Measurements from ENCODE around the gene FOSB. TPM values are rescaled to one million over a fixed set of nuclear protein-coding genes. Genes with fewer than 3 reads are reported as not detected.

The FOSB gene
- total and polyA plus RNA-seq, 9 donors = 2.9 to 295 (median 44.3) TPM

- intact Hi-C loops (cut with DNase I) = no loop called here
- WGBS, 3 donors = 0 to 2% (median 1%) methylated on average over 11 of the region's 11 CpGs
- no peak for TF ChIP-seq EP300 (IDR thresholded peaks at IDR 0.05)
- TF ChIP-seq CTCF (IDR thresholded peaks at IDR 0.05) = peak in 1 of 3 donors; percentile 5
Measured at GRCh38 chr19:45467115-45467455, 711 bp upstream of the FOSB start.

GRCh38 chr19:45468159-45468651 lies 409 bp downstream of the FOSB start:
- no peak for TF ChIP-seq EP300 (IDR thresholded peaks at IDR 0.05)
- no peak for TF ChIP-seq CTCF (IDR thresholded peaks at IDR 0.05)
- TF ChIP-seq POLR2A (IDR thresholded peaks at IDR 0.05) = no peak
- 0 to 1% (median 1%) methylated on average over 31 of the region's 31 CpGs for WGBS, 3 donors
- H3K4me3 ChIP-seq = peak overlapping the region; percentile 53
- intact Hi-C loops (cut with DNase I) = no loop called here
- peak overlapping the region; percentile 90 to 95 for H3K27ac ChIP-seq
- peaks cover 12% of the 10 kb centered on the region for H3K4me1 ChIP-seq (ENCODE audit: insufficient read depth)
- no peaks in the 10 kb centered on the region for H3K27me3 ChIP-seq
- no peaks in the 10 kb centered on the region for H3K36me3 ChIP-seq
- no peaks in the 10 kb centered on the region for H3K9me3 ChIP-seq
- peak in 4 of 5 donors; percentile 35 to 68 (median 62) for DNase-seq

More at GRCh38 chr19:45467115-45467455, 711 bp upstream of the FOSB start:
- no peaks in the 10 kb centered on the region for H3K36me3 ChIP-seq
- peaks cover 12% of the 10 kb centered on the region for H3K4me1 ChIP-seq (ENCODE audit: insufficient read depth)
- H3K4me3 ChIP-seq = peak overlapping the region; percentile 53
- no peaks in the 10 kb centered on the region for H3K27me3 ChIP-seq
- no peak for DNase-seq
- peak overlapping the region; percentile 90 to 95 for H3K27ac ChIP-seq
- no peaks in the 10 kb centered on the region for H3K9me3 ChIP-seq

GRCh38 chr19:45468803-45469131 lies 971 bp downstream of the FOSB start:
- Histone ChIP-seq H3K4me3 (peak overlapping the region; percentile 53), H3K4me1 (ENCODE audit: insufficient read depth) (peaks cover 12% of the 10 kb centered on the region), H3K27me3 (no peaks in the 10 kb centered on the region), H3K9me3 (no peaks in the 10 kb centered on the region), H3K36me3 (no peaks in the 10 kb centered on the region), H3K27ac (peak overlapping the region; percentile 90 to 95)
- TF ChIP-seq CTCF (IDR thresholded peaks at IDR 0.05) = no peak
- TF ChIP-seq EP300 (IDR thresholded peaks at IDR 0.05) = no peak
- no peak for TF ChIP-seq POLR2A (IDR thresholded peaks at IDR 0.05)
- intact Hi-C loops (cut with DNase I) = no loop called here
- DNase-seq = no peak
- 0% methylated on average over 18 of the region's 19 CpGs for WGBS, 3 donors

GRCh38 chr19:45469132-45469944 lies 1.5 kb downstream of the FOSB start:
- H3K27ac ChIP-seq = peak overlapping the region; percentile 90 to 95
- peak; percentile 72 for TF ChIP-seq POLR2A (IDR thresholded peaks at IDR 0.05)
- peak in 1 of 3 donors; percentile 7 for TF ChIP-seq CTCF (IDR thresholded peaks at IDR 0.05)
- peak; percentile 92 for TF ChIP-seq EP300 (IDR thresholded peaks at IDR 0.05)
- H3K27me3 ChIP-seq = no peaks in the 10 kb centered on the region
- H3K4me1 ChIP-seq (ENCODE audit: insufficient read depth) = peaks cover 12% of the 10 kb centered on the region
- DNase-seq = peak; percentile 89 to 96 (median 93)
- intact Hi-C loops (cut with DNase I) = no loop called here
- no peaks in the 10 kb centered on the region for H3K9me3 ChIP-seq
- WGBS, 3 donors = 0 to 1% (median 1%) methylated on average over 62 to 65 of the region's 66 CpGs
- peak overlapping the region; percentile 53 for H3K4me3 ChIP-seq
- H3K36me3 ChIP-seq = no peaks in the 10 kb centered on the region

Measured in ovary (tissue), 9 donors.